Endothelial cell of umbilical vein (primary cell): ENCODE data around the gene SUPT4H1.

Source experiments
- CTCF ChIP-seq, 2 donors: IDR thresholded peaks; 1 replicate in 1 of 2; 2 replicates in 1 of 2; pipeline ENCODE4 v1.5.1; 2011; ENCODE audit warnings: low read length in 2 of 2, mild to moderate bottlenecking in 2 of 2, moderate library complexity in 2 of 2, control low read depth in 1 of 2, inconsistent platforms in 1 of 2, low read depth in 1 of 2; ENCODE audit not compliant: insufficient read depth in 1 of 2; ENCODE audit errors: extremely low read depth in 1 of 2
- EZH2 ChIP-seq: IDR thresholded peaks from 2 replicates; pipeline ENCODE4 v1.6.1; 2012; ENCODE audit warnings: borderline replicate concordance, low read depth, mild to moderate bottlenecking, moderate library complexity, low read length, inconsistent platforms; ENCODE audit not compliant: severe bottlenecking
- FOS ChIP-seq: IDR thresholded peaks from 2 replicates; pipeline ENCODE4 v1.6.1; 2011; ENCODE audit warnings: mild to moderate bottlenecking, low read length, moderate library complexity, borderline replicate concordance; ENCODE audit not compliant: insufficient read depth
- JUN ChIP-seq: IDR thresholded peaks from 2 replicates; pipeline ENCODE4 v1.6.1; 2011; ENCODE audit warnings: borderline replicate concordance, low read depth; ENCODE audit not compliant: insufficient read length, insufficient read depth
- POLR2A ChIP-seq: IDR thresholded peaks from 2 replicates; pipeline ENCODE4 v1.6.1; 2012; ENCODE audit warnings: low read depth, mild to moderate bottlenecking, control low read depth, low read length
- TF ChIP-seq, protein P1 (sequence below): IDR thresholded peaks from 2 replicates; pipeline ENCODE4 v1.6.1; 2011; ENCODE audit not compliant: insufficient read depth, insufficient read length

GRCh38 chr17:58363457-58364185 lies 11.6 kb upstream of the SUPT4H1 start:
- TF ChIP-seq EZH2: no peak
- TF ChIP-seq, protein P1, sequence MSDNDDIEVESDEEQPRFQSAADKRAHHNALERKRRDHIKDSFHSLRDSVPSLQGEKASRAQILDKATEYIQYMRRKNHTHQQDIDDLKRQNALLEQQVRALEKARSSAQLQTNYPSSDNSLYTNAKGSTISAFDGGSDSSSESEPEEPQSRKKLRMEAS: no peak
- TF ChIP-seq CTCF (IDR thresholded peaks at IDR 0.05; ENCODE audit: extremely low read depth in 1 of 2, insufficient read depth in 1 of 2, low read depth in 1 of 2, low read length in 2 of 2): no peak
- TF ChIP-seq FOS: no peak
- TF ChIP-seq POLR2A: no peak
- TF ChIP-seq JUN: no peak
